ENCODE measurements around the gene GNG7.

DNA sequence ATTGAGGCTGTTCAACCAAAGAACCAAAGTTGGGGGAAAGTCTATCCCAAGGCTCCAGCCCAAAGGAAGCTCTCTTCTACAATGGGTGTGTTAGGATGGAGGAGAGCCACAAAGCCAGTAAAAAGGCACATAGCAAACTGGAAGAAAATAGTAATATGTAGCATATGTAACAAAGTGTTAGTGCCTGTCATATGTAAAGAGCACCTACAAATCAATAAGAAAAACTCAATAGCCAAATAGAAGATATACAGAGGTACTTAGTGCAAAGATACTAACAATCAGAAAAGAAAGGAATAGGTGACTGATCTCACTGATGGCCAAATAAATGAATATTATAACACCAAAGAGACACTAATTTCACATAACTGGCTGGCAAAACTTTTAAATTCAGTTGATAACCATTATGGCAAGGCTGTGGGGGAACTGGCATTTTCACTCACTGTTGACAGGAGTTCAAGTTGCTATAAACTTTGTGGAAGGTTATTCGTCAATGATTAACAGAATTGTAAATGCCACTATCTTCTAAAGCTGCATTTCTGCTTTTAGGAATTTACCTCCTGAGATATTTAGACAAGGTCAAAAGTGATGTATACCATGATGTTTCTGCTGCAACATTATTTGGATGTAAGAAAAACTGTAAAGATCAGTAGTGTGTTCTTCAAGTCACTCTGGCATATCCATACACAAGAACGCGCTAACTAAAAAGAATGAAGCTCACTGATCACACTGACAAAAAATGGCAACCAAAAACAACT, 110.8 kb downstream of the GNG7 start:
- TF ChIP-seq, protein P1, sequence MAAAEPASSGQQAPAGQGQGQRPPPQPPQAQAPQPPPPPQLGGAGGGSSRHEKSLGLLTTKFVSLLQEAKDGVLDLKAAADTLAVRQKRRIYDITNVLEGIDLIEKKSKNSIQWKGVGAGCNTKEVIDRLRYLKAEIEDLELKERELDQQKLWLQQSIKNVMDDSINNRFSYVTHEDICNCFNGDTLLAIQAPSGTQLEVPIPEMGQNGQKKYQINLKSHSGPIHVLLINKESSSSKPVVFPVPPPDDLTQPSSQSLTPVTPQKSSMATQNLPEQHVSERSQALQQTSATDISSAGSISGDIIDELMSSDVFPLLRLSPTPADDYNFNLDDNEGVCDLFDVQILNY (CRISPR knock-in tag; IDR thresholded peaks at IDR 0.05): no peak
- TF ChIP-seq, protein P2, sequence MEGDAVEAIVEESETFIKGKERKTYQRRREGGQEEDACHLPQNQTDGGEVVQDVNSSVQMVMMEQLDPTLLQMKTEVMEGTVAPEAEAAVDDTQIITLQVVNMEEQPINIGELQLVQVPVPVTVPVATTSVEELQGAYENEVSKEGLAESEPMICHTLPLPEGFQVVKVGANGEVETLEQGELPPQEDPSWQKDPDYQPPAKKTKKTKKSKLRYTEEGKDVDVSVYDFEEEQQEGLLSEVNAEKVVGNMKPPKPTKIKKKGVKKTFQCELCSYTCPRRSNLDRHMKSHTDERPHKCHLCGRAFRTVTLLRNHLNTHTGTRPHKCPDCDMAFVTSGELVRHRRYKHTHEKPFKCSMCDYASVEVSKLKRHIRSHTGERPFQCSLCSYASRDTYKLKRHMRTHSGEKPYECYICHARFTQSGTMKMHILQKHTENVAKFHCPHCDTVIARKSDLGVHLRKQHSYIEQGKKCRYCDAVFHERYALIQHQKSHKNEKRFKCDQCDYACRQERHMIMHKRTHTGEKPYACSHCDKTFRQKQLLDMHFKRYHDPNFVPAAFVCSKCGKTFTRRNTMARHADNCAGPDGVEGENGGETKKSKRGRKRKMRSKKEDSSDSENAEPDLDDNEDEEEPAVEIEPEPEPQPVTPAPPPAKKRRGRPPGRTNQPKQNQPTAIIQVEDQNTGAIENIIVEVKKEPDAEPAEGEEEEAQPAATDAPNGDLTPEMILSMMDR (IDR thresholded peaks at IDR 0.05): no peak
- TF ChIP-seq, protein P3, sequence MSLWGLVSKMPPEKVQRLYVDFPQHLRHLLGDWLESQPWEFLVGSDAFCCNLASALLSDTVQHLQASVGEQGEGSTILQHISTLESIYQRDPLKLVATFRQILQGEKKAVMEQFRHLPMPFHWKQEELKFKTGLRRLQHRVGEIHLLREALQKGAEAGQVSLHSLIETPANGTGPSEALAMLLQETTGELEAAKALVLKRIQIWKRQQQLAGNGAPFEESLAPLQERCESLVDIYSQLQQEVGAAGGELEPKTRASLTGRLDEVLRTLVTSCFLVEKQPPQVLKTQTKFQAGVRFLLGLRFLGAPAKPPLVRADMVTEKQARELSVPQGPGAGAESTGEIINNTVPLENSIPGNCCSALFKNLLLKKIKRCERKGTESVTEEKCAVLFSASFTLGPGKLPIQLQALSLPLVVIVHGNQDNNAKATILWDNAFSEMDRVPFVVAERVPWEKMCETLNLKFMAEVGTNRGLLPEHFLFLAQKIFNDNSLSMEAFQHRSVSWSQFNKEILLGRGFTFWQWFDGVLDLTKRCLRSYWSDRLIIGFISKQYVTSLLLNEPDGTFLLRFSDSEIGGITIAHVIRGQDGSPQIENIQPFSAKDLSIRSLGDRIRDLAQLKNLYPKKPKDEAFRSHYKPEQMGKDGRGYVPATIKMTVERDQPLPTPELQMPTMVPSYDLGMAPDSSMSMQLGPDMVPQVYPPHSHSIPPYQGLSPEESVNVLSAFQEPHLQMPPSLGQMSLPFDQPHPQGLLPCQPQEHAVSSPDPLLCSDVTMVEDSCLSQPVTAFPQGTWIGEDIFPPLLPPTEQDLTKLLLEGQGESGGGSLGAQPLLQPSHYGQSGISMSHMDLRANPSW (CRISPR knock-in tag; conservative IDR thresholded peaks at IDR 0.05; ENCODE audit: low read depth): no peak
- TF ChIP-seq, protein P4, sequence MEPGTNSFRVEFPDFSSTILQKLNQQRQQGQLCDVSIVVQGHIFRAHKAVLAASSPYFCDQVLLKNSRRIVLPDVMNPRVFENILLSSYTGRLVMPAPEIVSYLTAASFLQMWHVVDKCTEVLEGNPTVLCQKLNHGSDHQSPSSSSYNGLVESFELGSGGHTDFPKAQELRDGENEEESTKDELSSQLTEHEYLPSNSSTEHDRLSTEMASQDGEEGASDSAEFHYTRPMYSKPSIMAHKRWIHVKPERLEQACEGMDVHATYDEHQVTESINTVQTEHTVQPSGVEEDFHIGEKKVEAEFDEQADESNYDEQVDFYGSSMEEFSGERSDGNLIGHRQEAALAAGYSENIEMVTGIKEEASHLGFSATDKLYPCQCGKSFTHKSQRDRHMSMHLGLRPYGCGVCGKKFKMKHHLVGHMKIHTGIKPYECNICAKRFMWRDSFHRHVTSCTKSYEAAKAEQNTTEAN (CRISPR knock-in tag; IDR thresholded peaks at IDR 0.05): no peak
- TF ChIP-seq CBFB (CRISPR knock-in tag; IDR thresholded peaks at IDR 0.05; ENCODE audit: low read depth) (no peak), ZBTB21 (CRISPR knock-in tag; IDR thresholded peaks at IDR 0.05; ENCODE audit: borderline replicate concordance) (no peak), MYBL2 (CRISPR knock-in tag; IDR thresholded peaks at IDR 0.05) (no peak), CREB1 (CRISPR knock-in tag; IDR thresholded peaks at IDR 0.05) (no peak), JAZF1 (CRISPR knock-in tag; IDR thresholded peaks at IDR 0.05) (no peak)
- TF ChIP-seq, protein P5, sequence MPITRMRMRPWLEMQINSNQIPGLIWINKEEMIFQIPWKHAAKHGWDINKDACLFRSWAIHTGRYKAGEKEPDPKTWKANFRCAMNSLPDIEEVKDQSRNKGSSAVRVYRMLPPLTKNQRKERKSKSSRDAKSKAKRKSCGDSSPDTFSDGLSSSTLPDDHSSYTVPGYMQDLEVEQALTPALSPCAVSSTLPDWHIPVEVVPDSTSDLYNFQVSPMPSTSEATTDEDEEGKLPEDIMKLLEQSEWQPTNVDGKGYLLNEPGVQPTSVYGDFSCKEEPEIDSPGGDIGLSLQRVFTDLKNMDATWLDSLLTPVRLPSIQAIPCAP (CRISPR knock-in tag; IDR thresholded peaks at IDR 0.05): no peak
- TF ChIP-seq, protein P6, sequence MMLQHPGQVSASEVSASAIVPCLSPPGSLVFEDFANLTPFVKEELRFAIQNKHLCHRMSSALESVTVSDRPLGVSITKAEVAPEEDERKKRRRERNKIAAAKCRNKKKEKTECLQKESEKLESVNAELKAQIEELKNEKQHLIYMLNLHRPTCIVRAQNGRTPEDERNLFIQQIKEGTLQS (CRISPR knock-in tag; conservative IDR thresholded peaks at IDR 0.05): no peak

All from WTC11 (cell line).